Endodermal cell (in vitro differentiated cells): ENCODE results near the gene KHSRP. TPM values are rescaled to one million over a fixed set of nuclear protein-coding genes. Genes with fewer than 3 reads are reported as not detected.
A peak's percentile ranks its signal among the peaks of the same experiment; 100 is the strongest.

Experiments used
- DNase-seq: peaks from one replicate; pipeline ENCODE4 v3.0.0-alpha.2; 2017
- H3K27ac ChIP-seq: 2 replicates; pipeline ENCODE4 v1.5.1; 2013; ENCODE audit warnings: mild to moderate bottlenecking, low read depth, low read length, moderate library complexity
- H3K27me3 ChIP-seq: 2 replicates; pipeline ENCODE4 v1.6.1; 2013; ENCODE audit warnings: mild to moderate bottlenecking, low read length, moderate library complexity; ENCODE audit not compliant: insufficient read depth, control insufficient read depth, poor library complexity, severe bottlenecking
- H3K36me3 ChIP-seq: 2 replicates; pipeline ENCODE4 v1.7.0; 2013; ENCODE audit warnings: mild to moderate bottlenecking, low read length, moderate library complexity; ENCODE audit not compliant: control insufficient read depth, insufficient read depth
- H3K4me1 ChIP-seq: one replicate; pipeline ENCODE4 v1.7.0; 2013; ENCODE audit warnings: low read length; ENCODE audit not compliant: control insufficient read depth, insufficient read depth
- H3K4me3 ChIP-seq: 2 replicates; pipeline ENCODE4 v1.5.1; 2013; ENCODE audit warnings: mild to moderate bottlenecking, low read length, moderate library complexity
- H3K9ac ChIP-seq: 2 replicates; pipeline ENCODE4 v1.6.1; 2013; ENCODE audit warnings: mild to moderate bottlenecking, low read length, moderate library complexity; ENCODE audit not compliant: poor library complexity, severe bottlenecking; ENCODE audit errors: extremely low read depth
- H3K9me3 ChIP-seq: 2 replicates; pipeline ENCODE4 v1.6.1; 2013; ENCODE audit warnings: mild to moderate bottlenecking, low read length, moderate library complexity; ENCODE audit not compliant: control insufficient read depth
- H3K27ac Mint-ChIP-seq: 2 replicates; pipeline ENCODE4 v1.8.0; 2020; ENCODE audit warnings: mixed read lengths
- H3K27me3 Mint-ChIP-seq: 2 replicates; pipeline ENCODE4 v1.8.0; 2021; ENCODE audit warnings: mild to moderate bottlenecking, mixed read lengths; ENCODE audit not compliant: insufficient read depth
- H3K36me3 Mint-ChIP-seq: 2 replicates; pipeline ENCODE4 v1.8.0; 2020; ENCODE audit warnings: low read depth, mixed read lengths
- H3K4me1 Mint-ChIP-seq: 2 replicates; pipeline ENCODE4 v1.8.0; 2020; ENCODE audit warnings: mixed read lengths
- H3K4me3 Mint-ChIP-seq: 2 replicates; pipeline ENCODE4 v1.8.0; 2020; ENCODE audit warnings: mild to moderate bottlenecking, moderate library complexity, mixed read lengths
- H3K9me3 Mint-ChIP-seq: 2 replicates; pipeline ENCODE4 v1.8.0; 2020; ENCODE audit warnings: mild to moderate bottlenecking, mixed read lengths
- WGBS, 2 experiments: methylation state at CpG; one replicate each; pipeline versions ENCODE4 v1.1.5 to v1.1.7; 2013; ENCODE audit warnings: missing lambda C conversion rate in 2 of 2, mixed read lengths in 1 of 2; ENCODE audit not compliant: insufficient coverage in 1 of 2, insufficient read length in 1 of 2; 5-methylcytosine and 5-hydroxymethylcytosine counted together
- total RNA-seq, 2 donors: library from RNA; stranded (reverse); fragmentation: NEBNext Ultra II Directional in 1 of 2; extraction: Animal tissue kit (Norgen Biotek cat#: 25700) in 1 of 2; gene quantifications; 2 replicates in 1 of 2; 3 replicates in 1 of 2; pipeline ENCODE4 v1.2.1, GENCODE V29; 2021
- TF ChIP-seq, protein P1 (sequence below): fragments of 200-600 bp; sonication (generic); conservative IDR thresholded peaks from 2 replicates; pipeline ENCODE4 v1.5.0; 2021; ENCODE audit warnings: antibody characterized with exemption, mild to moderate bottlenecking

The KHSRP gene
- total RNA-seq, 2 donors from 2014 or later, result 454 to 476 TPM

DNA sequence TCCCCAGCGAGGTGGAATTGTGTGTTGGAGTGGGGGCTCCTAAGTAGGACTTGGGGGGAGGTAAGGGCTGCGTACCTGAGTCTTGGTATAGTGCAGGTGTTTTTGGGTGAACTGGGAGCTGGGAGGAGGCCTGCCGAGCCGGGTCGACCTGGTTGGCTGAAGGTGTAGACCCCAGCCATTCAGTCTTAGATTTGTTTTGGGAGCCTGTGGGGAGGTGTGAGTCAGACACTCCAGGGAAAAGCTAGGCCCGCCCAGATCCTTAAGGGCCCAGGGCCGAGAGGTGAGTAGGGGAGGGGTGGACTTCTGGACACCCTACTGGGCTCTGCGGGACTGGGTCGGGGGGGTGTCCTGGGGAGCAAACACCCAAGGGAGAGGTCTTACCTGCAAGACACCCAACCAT is 40.4 kb upstream of the KHSRP start:
- Histone ChIP-seq H3K9ac (peak overlapping the region; percentile 49), H3K27me3 (peaks cover 15% of the 10 kb centered on the region), H3K27ac (no peak overlapping the region), H3K4me3 (peak overlapping the region; percentile 83), H3K36me3 (peaks cover 10% of the 10 kb centered on the region), H3K4me1 (peaks cover 6% of the 10 kb centered on the region), H3K9me3 (no peaks in the 10 kb centered on the region)
- TF ChIP-seq, protein P1, sequence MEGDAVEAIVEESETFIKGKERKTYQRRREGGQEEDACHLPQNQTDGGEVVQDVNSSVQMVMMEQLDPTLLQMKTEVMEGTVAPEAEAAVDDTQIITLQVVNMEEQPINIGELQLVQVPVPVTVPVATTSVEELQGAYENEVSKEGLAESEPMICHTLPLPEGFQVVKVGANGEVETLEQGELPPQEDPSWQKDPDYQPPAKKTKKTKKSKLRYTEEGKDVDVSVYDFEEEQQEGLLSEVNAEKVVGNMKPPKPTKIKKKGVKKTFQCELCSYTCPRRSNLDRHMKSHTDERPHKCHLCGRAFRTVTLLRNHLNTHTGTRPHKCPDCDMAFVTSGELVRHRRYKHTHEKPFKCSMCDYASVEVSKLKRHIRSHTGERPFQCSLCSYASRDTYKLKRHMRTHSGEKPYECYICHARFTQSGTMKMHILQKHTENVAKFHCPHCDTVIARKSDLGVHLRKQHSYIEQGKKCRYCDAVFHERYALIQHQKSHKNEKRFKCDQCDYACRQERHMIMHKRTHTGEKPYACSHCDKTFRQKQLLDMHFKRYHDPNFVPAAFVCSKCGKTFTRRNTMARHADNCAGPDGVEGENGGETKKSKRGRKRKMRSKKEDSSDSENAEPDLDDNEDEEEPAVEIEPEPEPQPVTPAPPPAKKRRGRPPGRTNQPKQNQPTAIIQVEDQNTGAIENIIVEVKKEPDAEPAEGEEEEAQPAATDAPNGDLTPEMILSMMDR, result no peak
- H3K4me3 Mint-ChIP-seq, result peak overlapping the region; percentile 81
- H3K4me1 Mint-ChIP-seq, result peaks cover 26% of the 10 kb centered on the region
- H3K9me3 Mint-ChIP-seq, result no peaks in the 10 kb centered on the region
- H3K27me3 Mint-ChIP-seq, result peaks cover 17% of the 10 kb centered on the region
- peaks cover 43% of the 10 kb centered on the region for H3K36me3 Mint-ChIP-seq
- H3K27ac Mint-ChIP-seq, result peak overlapping the region; percentile 88
- peak; percentile 56 for DNase-seq
- WGBS, 2 experiments, result 55 to 58% methylated on average over 4 to 9 of the region's 9 CpGs

DNA sequence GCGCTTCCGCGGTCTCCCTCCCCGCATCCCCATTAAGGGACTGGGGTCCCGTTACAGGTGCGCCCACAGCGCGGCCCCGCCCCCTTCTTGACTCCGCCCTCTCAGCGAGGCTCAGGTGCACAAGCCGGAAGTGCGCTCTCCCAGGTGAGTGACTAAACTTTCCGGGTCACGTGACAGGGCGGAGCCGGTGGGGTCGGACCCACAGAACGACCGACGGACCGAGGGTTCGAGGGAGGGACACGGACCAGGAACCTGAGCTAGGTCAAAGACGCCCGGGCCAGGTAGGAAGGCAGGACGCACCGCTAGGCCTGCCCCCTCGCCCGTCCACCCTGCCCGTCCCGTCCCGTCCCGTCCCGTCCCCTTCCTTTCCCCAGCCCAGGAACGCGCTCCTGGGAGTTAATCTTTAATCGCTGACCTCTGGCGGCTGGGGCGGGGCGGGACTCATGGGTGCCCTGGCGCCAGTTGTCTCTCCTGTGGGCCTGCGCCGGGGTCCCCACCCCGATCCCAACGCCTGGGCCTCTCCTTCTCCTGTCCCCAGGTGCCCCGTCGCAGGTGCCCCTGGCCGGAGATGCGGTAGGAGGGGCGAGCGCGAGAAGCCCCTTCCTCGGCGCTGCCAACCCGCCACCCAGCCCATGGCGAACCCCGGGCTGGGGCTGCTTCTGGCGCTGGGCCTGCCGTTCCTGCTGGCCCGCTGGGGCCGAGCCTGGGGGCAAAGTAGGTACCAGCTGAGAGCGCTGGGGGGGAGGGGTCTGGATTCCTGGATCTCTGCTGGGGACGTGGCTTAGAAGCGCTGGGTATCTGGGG is 39.7 kb upstream of the KHSRP start, which contains the start of gene CRB3:
Gene CRB3 (plus strand): TSS at position 202 of the 804 bp plus-strand sequence. CDS start 431 bp downstream, at position 633.
- Mint-ChIP-seq H3K4me1 (peaks cover 20% of the 10 kb centered on the region), H3K27ac (peak within 1 kb of the TSS; percentile 88), H3K9me3 (no peaks in the 10 kb centered on the region), H3K36me3 (peaks cover 39% of the 10 kb centered on the region), H3K27me3 (peaks cover 17% of the 10 kb centered on the region), H3K4me3 (peak within 1 kb of the TSS; percentile 81)
- H3K4me3 ChIP-seq, result peak within 1 kb of the TSS; percentile 83
- WGBS, 2 experiments, result 2% methylated on average over 30 to 65 of the region's 65 CpGs
- peaks cover 15% of the 10 kb centered on the region for H3K27me3 ChIP-seq
- no peak within 1 kb of the TSS for H3K27ac ChIP-seq
- TF ChIP-seq, protein P1, result no peak
- peaks cover 6% of the 10 kb centered on the region for H3K4me1 ChIP-seq
- peak within 1 kb of the TSS; percentile 49 for H3K9ac ChIP-seq
- no peaks in the 10 kb centered on the region for H3K9me3 ChIP-seq
- peaks cover 10% of the 10 kb centered on the region for H3K36me3 ChIP-seq
- DNase-seq, result peak; percentile 99

DNA sequence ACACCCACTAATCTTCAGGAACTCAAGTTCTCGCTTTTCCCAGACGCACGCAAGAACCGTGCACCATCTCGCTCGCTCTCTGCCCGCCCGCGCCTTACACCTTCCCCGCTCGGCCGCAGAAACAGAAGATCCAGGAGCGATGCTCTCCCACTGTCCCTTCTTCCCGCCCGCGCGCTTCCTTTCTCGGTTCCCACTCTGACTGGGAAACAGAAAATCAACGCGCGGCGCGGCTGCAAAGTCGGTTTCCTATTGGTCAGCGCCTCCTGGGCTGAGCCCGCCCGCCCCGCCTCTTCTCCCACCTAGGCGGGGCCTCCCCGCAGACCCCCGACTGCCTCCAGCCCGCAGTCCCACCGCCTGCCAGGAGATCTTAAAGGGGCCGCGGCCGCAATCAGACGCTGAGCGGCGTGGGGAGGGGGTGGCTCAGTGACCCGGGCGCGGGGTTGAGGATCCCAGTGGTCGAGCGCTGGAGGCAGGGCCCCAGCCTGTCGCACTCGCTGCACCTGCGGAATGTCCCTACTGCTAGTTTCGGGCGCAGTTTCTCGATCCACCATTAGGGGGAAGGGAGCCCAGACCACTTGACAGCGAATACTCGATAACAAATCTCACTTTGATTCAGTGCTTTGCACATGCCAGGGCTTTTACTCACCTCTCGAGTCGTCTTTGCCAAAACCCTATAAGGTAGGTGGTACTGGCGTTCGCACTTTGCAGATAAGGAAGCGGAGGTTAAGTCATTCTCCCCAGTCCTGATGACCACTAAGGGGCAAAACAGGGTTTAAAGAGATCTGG is 35.7 kb upstream of the KHSRP start:
- Mint-ChIP-seq H3K27ac (peak overlapping the region; percentile 92), H3K36me3 (peaks cover 18% of the 10 kb centered on the region), H3K27me3 (peaks cover 25% of the 10 kb centered on the region), H3K9me3 (peaks cover 2% of the 10 kb centered on the region), H3K4me1 (peaks cover 13% of the 10 kb centered on the region), H3K4me3 (peak overlapping the region; percentile 69)
- peak overlapping the region; percentile 25 for H3K27ac ChIP-seq
- H3K4me3 ChIP-seq, result peak overlapping the region; percentile 87
- peaks cover 6% of the 10 kb centered on the region for H3K4me1 ChIP-seq
- 0% methylated on average over 15 to 57 of the region's 57 CpGs for WGBS, 2 experiments
- peak; percentile 99 for DNase-seq
- TF ChIP-seq, protein P1, result peak; percentile 78
- peaks cover 9% of the 10 kb centered on the region for H3K36me3 ChIP-seq
- H3K9ac ChIP-seq, result peak overlapping the region; percentile 25
- peaks cover 12% of the 10 kb centered on the region for H3K27me3 ChIP-seq
- peaks cover 4% of the 10 kb centered on the region for H3K9me3 ChIP-seq
